Mucosa of gallbladder (tissue), 1 donor: Measurements from ENCODE around the gene IGSF21. TPM values are rescaled to one million over a fixed set of nuclear protein-coding genes. Genes with fewer than 3 reads are reported as not detected.

Experiments used
- DNase-seq: peaks from one replicate; pipeline ENCODE4 v3.0.0-alpha.2; 2020; ENCODE audit warnings: low spot score
- total RNA-seq: library from RNA; stranded (reverse); gene quantifications from one replicate; pipeline ENCODE4 v1.2.1, GENCODE V29; 2021
- donor health status: DM: no; HTN: no; CAD: no.

Gene IGSF21
- total RNA-seq, 1 donor from 2014 or later = 7.0 TPM

GRCh38 chr1:18262726-18263125, 155.1 kb downstream of the IGSF21 start:
- no peak for DNase-seq

GRCh38 chr1:18263547-18264120, 156.0 kb downstream of the IGSF21 start:
- no peak for DNase-seq

GRCh38 chr1:18264450-18265039, 156.9 kb downstream of the IGSF21 start:
- DNase-seq = no peak

GRCh38 chr1:18265641-18266040, 158.0 kb downstream of the IGSF21 start:
- DNase-seq = no peak

GRCh38 chr1:18266391-18266790, 158.8 kb downstream of the IGSF21 start:
- DNase-seq = no peak

- DNase-seq = no peak
Measured at GRCh38 chr1:18271336-18271735, 163.7 kb downstream of the IGSF21 start.

- no peak for DNase-seq
Measured at GRCh38 chr1:18278946-18279345, 171.3 kb downstream of the IGSF21 start.

- no peak for DNase-seq
Measured at GRCh38 chr1:18279351-18280074, 171.9 kb downstream of the IGSF21 start.

GRCh38 chr1:18280956-18281355, 173.4 kb downstream of the IGSF21 start:
- DNase-seq = no peak

GRCh38 chr1:18282851-18283600, 175.4 kb downstream of the IGSF21 start:
- DNase-seq = no peak

GRCh38 chr1:18283601-18284385, 176.2 kb downstream of the IGSF21 start:
- DNase-seq = no peak

- DNase-seq = no peak
Measured at GRCh38 chr1:18284805-18285537, 177.4 kb downstream of the IGSF21 start.

- DNase-seq = no peak
Measured at GRCh38 chr1:18285538-18285924, 177.9 kb downstream of the IGSF21 start.

- DNase-seq = no peak
Measured at GRCh38 chr1:18288722-18289121, 181.1 kb downstream of the IGSF21 start.

- DNase-seq = no peak
Measured at GRCh38 chr1:18289597-18289996, 182.0 kb downstream of the IGSF21 start.

- no peak for DNase-seq
Measured at GRCh38 chr1:18290740-18291412, 183.3 kb downstream of the IGSF21 start.

- no peak for DNase-seq
Measured at GRCh38 chr1:18292531-18292930, 184.9 kb downstream of the IGSF21 start.

- DNase-seq = no peak
Measured at GRCh38 chr1:18293291-18293690, 185.7 kb downstream of the IGSF21 start.

GRCh38 chr1:18294437-18295176, 187.0 kb downstream of the IGSF21 start:
- no peak for DNase-seq
